ENCODE results near the gene ABI2. TPM values are rescaled to one million over a fixed set of nuclear protein-coding genes. Genes with fewer than 3 reads are reported as not detected.

Gene ABI2
- total RNA-seq, 1 experiment from 2014 or later = 141 TPM

GRCh38 chr2:203346612-203347011 lies 18.4 kb downstream of the ABI2 start:
- H4K8ac ChIP-seq (replicated peaks; ENCODE audit: insufficient read length, low read depth, low read length) = no peak overlapping the region
- Mint-ChIP-seq H3K27ac (peak overlapping the region in 1 of 3 experiments; percentile 31; a peak in 2 of 7 replicates), H3K4me1 (peaks cover 16 to 26% of the 10 kb centered on the region in 2 experiments), H3K27me3 (ENCODE audit: low read depth) (no peaks in the 10 kb centered on the region), H3K36me3 (ENCODE audit: insufficient read depth in 1 of 3, low read depth in 3 of 3) (peaks cover 18 to 25% (median 22%) of the 10 kb centered on the region in 3 experiments), H3K9me3 (no peaks in the 10 kb centered on the region), H3K4me3 (no peak overlapping the region)
- no peak overlapping the region for H2BK20ac ChIP-seq (ENCODE audit: low read depth, low read length, poor library complexity, severe bottlenecking)
- H2AK5ac ChIP-seq (ENCODE audit: insufficient read length, low read length) = no peak overlapping the region
- peaks cover 10% of the 10 kb centered on the region for H3K79me1 ChIP-seq (ENCODE audit: insufficient read depth, low read depth, low read length, poor library complexity, severe bottlenecking)
- no peak overlapping the region for H2BK15ac ChIP-seq (ENCODE audit: low read depth, low read length)
- H2BK120ac ChIP-seq (ENCODE audit: low read depth, low read length, poor library complexity, severe bottlenecking) = no peak overlapping the region
- no peak overlapping the region for H3K4me2 ChIP-seq (ENCODE audit: insufficient read depth, insufficient read length, low read length)
- H3K9ac ChIP-seq (ENCODE audit: extremely low read depth, insufficient read length, low read length) = no peak overlapping the region
- H2AFZ ChIP-seq (ENCODE audit: low read length) = no peak overlapping the region
- no peaks in the 10 kb centered on the region for H3K27me3 ChIP-seq (ENCODE audit: insufficient read depth, low read length)
- H3K56ac ChIP-seq (ENCODE audit: insufficient read length, low read depth, low read length) = no peak overlapping the region
- H3K23me2 ChIP-seq (ENCODE audit: insufficient read length, low read depth, low read length, poor library complexity, severe bottlenecking) = no peaks in the 10 kb centered on the region
- no peak for TF ChIP-seq CTCF (conservative IDR thresholded peaks at IDR 0.05)
- H3K79me2 ChIP-seq (ENCODE audit: insufficient read depth, low read length) = peaks cover 11% of the 10 kb centered on the region; the same call in 1 of the 2 replicates
- no peaks in the 10 kb centered on the region for H3K9me3 ChIP-seq (ENCODE audit: control insufficient read depth, low read depth, low read length)
- no peak overlapping the region for H3K4ac ChIP-seq (ENCODE audit: low read depth, low read length)
- no peak overlapping the region for H2BK12ac ChIP-seq (ENCODE audit: insufficient read length, low read depth, low read length)
- H3K27ac ChIP-seq (ENCODE audit: insufficient read length, low read depth, low read length) = no peak overlapping the region
- no peak overlapping the region for H3T11ph ChIP-seq (ENCODE audit: low read length)
- no peak overlapping the region for H4K5ac ChIP-seq (ENCODE audit: insufficient read length, low read depth, low read length)
- H3K14ac ChIP-seq (ENCODE audit: insufficient read depth, low read length) = no peak overlapping the region
- H3K4me1 ChIP-seq (ENCODE audit: insufficient read depth, low read length) = no peaks in the 10 kb centered on the region; the same call in 1 of the 2 replicates
- DNase-seq = no peak
- no peak overlapping the region for H2BK5ac ChIP-seq (ENCODE audit: insufficient read length, low read length)
- WGBS (ENCODE audit: extremely low coverage, insufficient read length, low lambda C conversion rate) = no CpG with 5 or more reads among the region's 1 CpG
- no peak overlapping the region for H3K23ac ChIP-seq (ENCODE audit: insufficient read length, low read depth, low read length)
- H4K91ac ChIP-seq (ENCODE audit: insufficient read length, low read depth, low read length) = no peak overlapping the region
- H3K18ac ChIP-seq (ENCODE audit: insufficient read length, low read depth, low read length) = no peak overlapping the region
- no peaks in the 10 kb centered on the region for H4K20me1 ChIP-seq (ENCODE audit: control insufficient read depth, insufficient read depth, insufficient read length)
